Loucy (cell line): ENCODE data around the gene FGF7.

ENCODE experiments used
- H2AFZ ChIP-seq: fragments of 200-600 bp; sonication (generic); 2 replicates; pipeline ENCODE4 v1.6.0; 2016; ENCODE audit warnings: antibody characterized with exemption, mild to moderate bottlenecking, low read length, moderate library complexity
- H3F3A ChIP-seq: fragments of 200-600 bp; 2 replicates; pipeline ENCODE4 v1.6.0; 2016; ENCODE audit warnings: antibody characterized with exemption, low read depth, mild to moderate bottlenecking
- H3K27me3 ChIP-seq: fragments of 200-600 bp; sonication (generic); 2 replicates; pipeline ENCODE4 v1.6.1; 2014; ENCODE audit warnings: low read length, mild to moderate bottlenecking; ENCODE audit not compliant: insufficient read depth, poor library complexity, severe bottlenecking
- H3K36me3 ChIP-seq: fragments of 200-600 bp; sonication (generic); 2 replicates; pipeline ENCODE4 v1.6.1; 2016; ENCODE audit warnings: low read length; ENCODE audit not compliant: insufficient read depth
- H3K4me1 ChIP-seq: fragments of 200-600 bp; sonication (generic); 2 replicates; pipeline ENCODE4 v1.5.1; 2014; ENCODE audit warnings: low read length, mild to moderate bottlenecking; ENCODE audit not compliant: insufficient read depth, poor library complexity, severe bottlenecking
- H3K4me2 ChIP-seq: fragments of 200-600 bp; sonication (generic); 2 replicates; pipeline ENCODE4 v1.6.0; 2014; ENCODE audit warnings: antibody characterized with exemption, low read length, low read depth, mild to moderate bottlenecking; ENCODE audit not compliant: poor library complexity, severe bottlenecking
- H3K4me3 ChIP-seq: fragments of 200-600 bp; sonication (generic); 2 replicates; pipeline ENCODE4 v1.5.1; 2014; ENCODE audit warnings: low read length, mild to moderate bottlenecking, mixed read lengths; ENCODE audit not compliant: poor library complexity, severe bottlenecking
- H3K79me2 ChIP-seq: fragments of 200-600 bp; sonication (generic); 2 replicates; pipeline ENCODE4 v1.6.1; 2014; ENCODE audit warnings: low read length; ENCODE audit not compliant: insufficient read depth
- H3K9ac ChIP-seq: fragments of 200-600 bp; sonication (generic); 2 replicates; pipeline ENCODE4 v1.6.0; 2014; ENCODE audit warnings: mild to moderate bottlenecking, low read depth, low read length, moderate library complexity; ENCODE audit not compliant: poor library complexity, severe bottlenecking
- H3K9me2 ChIP-seq: fragments of 200-600 bp; sonication (generic); replicated peaks from 2 replicates; pipeline ENCODE4 v1.6.1; 2016; ENCODE audit warnings: low read depth, low read length, mixed read lengths
- H3K9me3 ChIP-seq: fragments of 200-600 bp; sonication (generic); 2 replicates; pipeline ENCODE4 v1.6.1; 2014; ENCODE audit warnings: mild to moderate bottlenecking, antibody characterized with exemption, low read length, low read depth; ENCODE audit not compliant: insufficient read depth
- H4K20me1 ChIP-seq: fragments of 200-600 bp; sonication (generic); 2 replicates; pipeline ENCODE4 v1.6.0; 2014; ENCODE audit warnings: antibody characterized with exemption, low read length, mild to moderate bottlenecking; ENCODE audit not compliant: insufficient read depth, poor library complexity, severe bottlenecking
- EZH2phosphoT487 ChIP-seq: fragments of 200-600 bp; IDR thresholded peaks from 2 replicates; pipeline ENCODE4 v1.6.1; 2018; ENCODE audit warnings: antibody characterized with exemption, mild to moderate bottlenecking, moderate library complexity, borderline replicate concordance
- TF ChIP-seq, protein P1 (sequence below): fragments of 200-600 bp; sonication (generic); conservative IDR thresholded peaks from 2 replicates; pipeline ENCODE4 v1.5.1; 2014; ENCODE audit warnings: mild to moderate bottlenecking, antibody characterized with exemption, low read length

The FGF7 gene

DNA sequence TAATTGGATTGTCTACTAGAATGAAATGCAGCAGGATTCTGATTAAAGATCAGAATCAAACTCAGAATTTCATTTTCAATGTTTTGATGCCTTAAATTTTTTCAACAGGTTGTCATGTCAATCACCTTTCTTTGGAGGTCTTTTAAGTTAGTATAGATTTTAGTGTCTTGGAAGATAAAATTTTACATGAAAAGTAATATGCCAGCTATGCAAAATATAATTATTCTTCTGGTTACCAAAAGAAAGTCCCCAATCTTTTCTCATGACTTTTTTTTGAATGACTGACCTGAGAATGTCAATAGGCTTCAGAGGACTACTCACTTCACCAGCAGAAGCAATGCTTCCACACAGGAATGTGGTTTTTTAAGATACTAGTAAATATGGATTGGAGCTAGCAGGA is 4.3 kb downstream of the FGF7 start:
- no peaks in the 10 kb centered on the region for H3K9me2 ChIP-seq
- H3F3A ChIP-seq = no peaks in the 10 kb centered on the region
- TF ChIP-seq, protein P1, sequence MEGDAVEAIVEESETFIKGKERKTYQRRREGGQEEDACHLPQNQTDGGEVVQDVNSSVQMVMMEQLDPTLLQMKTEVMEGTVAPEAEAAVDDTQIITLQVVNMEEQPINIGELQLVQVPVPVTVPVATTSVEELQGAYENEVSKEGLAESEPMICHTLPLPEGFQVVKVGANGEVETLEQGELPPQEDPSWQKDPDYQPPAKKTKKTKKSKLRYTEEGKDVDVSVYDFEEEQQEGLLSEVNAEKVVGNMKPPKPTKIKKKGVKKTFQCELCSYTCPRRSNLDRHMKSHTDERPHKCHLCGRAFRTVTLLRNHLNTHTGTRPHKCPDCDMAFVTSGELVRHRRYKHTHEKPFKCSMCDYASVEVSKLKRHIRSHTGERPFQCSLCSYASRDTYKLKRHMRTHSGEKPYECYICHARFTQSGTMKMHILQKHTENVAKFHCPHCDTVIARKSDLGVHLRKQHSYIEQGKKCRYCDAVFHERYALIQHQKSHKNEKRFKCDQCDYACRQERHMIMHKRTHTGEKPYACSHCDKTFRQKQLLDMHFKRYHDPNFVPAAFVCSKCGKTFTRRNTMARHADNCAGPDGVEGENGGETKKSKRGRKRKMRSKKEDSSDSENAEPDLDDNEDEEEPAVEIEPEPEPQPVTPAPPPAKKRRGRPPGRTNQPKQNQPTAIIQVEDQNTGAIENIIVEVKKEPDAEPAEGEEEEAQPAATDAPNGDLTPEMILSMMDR = no peak
- TF ChIP-seq EZH2phosphoT487 = no peak
- H2AFZ ChIP-seq = no peak overlapping the region
- H3K27me3 ChIP-seq = no peaks in the 10 kb centered on the region
- no peaks in the 10 kb centered on the region for H3K36me3 ChIP-seq
- no peak overlapping the region for H3K9ac ChIP-seq
- H3K9me3 ChIP-seq = no peaks in the 10 kb centered on the region
- no peak overlapping the region for H3K4me3 ChIP-seq
- H4K20me1 ChIP-seq = no peaks in the 10 kb centered on the region
- peaks cover under 1% of the 10 kb centered on the region for H3K4me1 ChIP-seq
- H3K79me2 ChIP-seq = no peaks in the 10 kb centered on the region
- no peak overlapping the region for H3K4me2 ChIP-seq

DNA sequence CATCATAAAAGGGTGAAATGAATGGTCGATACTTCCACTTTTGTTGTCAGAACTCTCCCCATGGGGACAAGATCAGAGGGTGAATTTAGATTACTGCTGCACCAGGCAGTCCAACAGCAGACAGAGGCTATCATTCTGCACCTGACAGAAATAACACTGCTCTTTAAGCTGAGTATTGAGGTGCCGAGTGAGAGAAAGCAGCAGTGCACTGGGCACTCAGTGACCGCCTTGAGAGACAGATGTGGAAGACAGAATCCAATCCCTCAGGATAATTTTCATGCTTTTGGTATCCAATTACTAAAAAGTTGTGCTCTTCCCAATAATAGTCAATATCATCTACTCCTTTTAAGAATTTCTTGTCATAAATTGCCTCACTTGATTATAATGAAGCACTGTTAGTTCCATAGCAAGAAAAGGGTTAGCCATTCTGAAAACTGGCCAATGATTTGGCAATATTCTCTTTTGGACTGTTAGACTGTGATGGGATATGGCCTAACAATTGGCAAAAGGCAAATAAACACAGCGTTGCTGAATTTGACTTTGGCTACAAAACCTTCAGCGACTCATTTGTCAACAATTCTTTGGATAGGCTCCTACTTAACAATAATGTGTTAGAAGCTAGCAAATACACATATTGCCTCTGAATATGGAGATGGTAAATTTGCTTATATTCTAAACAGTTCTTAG is 5.5 kb downstream of the FGF7 start:
- Histone ChIP-seq H4K20me1 (no peaks in the 10 kb centered on the region), H3K9me3 (no peaks in the 10 kb centered on the region), H3K4me2 (no peak overlapping the region), H3K4me1 (no peaks in the 10 kb centered on the region), H3K4me3 (no peak overlapping the region), H3K9me2 (no peaks in the 10 kb centered on the region), H3K36me3 (no peaks in the 10 kb centered on the region), H3K79me2 (no peaks in the 10 kb centered on the region), H3K9ac (no peak overlapping the region), H3K27me3 (no peaks in the 10 kb centered on the region), H3F3A (no peaks in the 10 kb centered on the region), H2AFZ (no peak overlapping the region)
- TF ChIP-seq EZH2phosphoT487 = no peak
- TF ChIP-seq, protein P1 = no peak

DNA sequence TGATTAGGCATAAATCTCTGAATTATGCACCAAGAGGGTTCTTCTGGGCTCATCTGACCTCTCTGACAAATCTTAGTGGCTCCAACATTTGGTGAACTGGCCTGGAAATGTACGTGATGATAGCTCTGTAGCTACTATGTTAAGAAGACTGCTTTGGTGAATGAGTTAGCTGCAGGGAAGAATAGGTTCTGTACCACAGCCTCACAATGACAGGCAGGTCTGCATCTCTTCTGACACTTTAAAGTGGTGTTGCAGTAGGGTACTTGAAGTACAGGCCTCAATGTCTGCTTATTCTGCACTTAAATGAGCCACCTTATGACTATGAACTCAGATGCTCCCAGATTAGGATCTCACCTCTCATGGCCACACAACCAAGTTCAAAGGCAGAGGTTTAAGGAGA is 7.0 kb downstream of the FGF7 start:
- Histone ChIP-seq H3K27me3 (no peaks in the 10 kb centered on the region), H2AFZ (no peak overlapping the region), H3K9me2 (no peaks in the 10 kb centered on the region), H3K4me3 (no peak overlapping the region), H4K20me1 (no peaks in the 10 kb centered on the region), H3K9me3 (no peaks in the 10 kb centered on the region), H3K36me3 (no peaks in the 10 kb centered on the region), H3K4me1 (no peaks in the 10 kb centered on the region), H3F3A (no peaks in the 10 kb centered on the region), H3K9ac (no peak overlapping the region), H3K4me2 (no peak overlapping the region), H3K79me2 (no peaks in the 10 kb centered on the region)
- TF ChIP-seq, protein P1 = no peak
- no peak for TF ChIP-seq EZH2phosphoT487
